ENCODE data around the gene SLCO3A1.

SLCO3A1 gene

GRCh38 chr15:92143765-92144164, 290.3 kb downstream of the SLCO3A1 start:
- no peak for DNase-seq

- DNase-seq: no peak
Observed at GRCh38 chr15:92146511-92147150, 293.1 kb downstream of the SLCO3A1 start.

- no peak for DNase-seq
Observed at GRCh38 chr15:92149029-92149428, 295.5 kb downstream of the SLCO3A1 start.

GRCh38 chr15:92149465-92149864, 296.0 kb downstream of the SLCO3A1 start:
- no peak for DNase-seq

- no peak for DNase-seq
Observed at GRCh38 chr15:92151168-92151567, 297.7 kb downstream of the SLCO3A1 start.

GRCh38 chr15:92151741-92152140, 298.2 kb downstream of the SLCO3A1 start:
- DNase-seq: no peak

GRCh38 chr15:92152983-92153382, 299.5 kb downstream of the SLCO3A1 start:
- DNase-seq: no peak

- no peak for DNase-seq
Observed at GRCh38 chr15:92153620-92154019, 300.1 kb downstream of the SLCO3A1 start.

- no peak for DNase-seq
Observed at GRCh38 chr15:92155934-92156333, 302.4 kb downstream of the SLCO3A1 start.

GRCh38 chr15:92157666-92158298, 304.3 kb downstream of the SLCO3A1 start:
- DNase-seq: no peak

- peak; percentile 50 for DNase-seq
Observed at GRCh38 chr15:92158426-92158825, 304.9 kb downstream of the SLCO3A1 start.

GRCh38 chr15:92159481-92159880, 306.0 kb downstream of the SLCO3A1 start:
- DNase-seq: no peak

- no peak for DNase-seq
Observed at GRCh38 chr15:92159906-92160841, 306.7 kb downstream of the SLCO3A1 start.

GRCh38 chr15:92161039-92161670, 307.6 kb downstream of the SLCO3A1 start:
- DNase-seq: no peak

- no peak for DNase-seq
Observed at GRCh38 chr15:92162657-92163056, 309.1 kb downstream of the SLCO3A1 start.

- DNase-seq: no peak
Observed at GRCh38 chr15:92163641-92164040, 310.1 kb downstream of the SLCO3A1 start.

GRCh38 chr15:92164327-92165000, 311.0 kb downstream of the SLCO3A1 start:
- DNase-seq: no peak

- no peak for DNase-seq
Observed at GRCh38 chr15:92165001-92165346, 311.5 kb downstream of the SLCO3A1 start.

- DNase-seq: no peak
Observed at GRCh38 chr15:92166029-92166428, 312.5 kb downstream of the SLCO3A1 start.

GRCh38 chr15:92166751-92167405, 313.4 kb downstream of the SLCO3A1 start:
- no peak for DNase-seq

GRCh38 chr15:92167451-92167850, 313.9 kb downstream of the SLCO3A1 start:
- no peak for DNase-seq

- DNase-seq: no peak
Observed at GRCh38 chr15:92168066-92168683, 314.7 kb downstream of the SLCO3A1 start.

Measured in CD4-positive, alpha-beta T cell treated with Interleukin-17A for 4 hours (primary cell).